NCI-H1092 (cell line): ENCODE measurements around the gene MRTFB.
A peak's percentile ranks its signal among the peaks of the same experiment; 100 is the strongest.
"Not testable (repeated sequence)": the region's sequence is repeated elsewhere in the genome, so short reads cannot be mapped to it uniquely, and the experiment has no call there.

Experiments
- DNase-seq: peaks from one replicate; lab custom pipeline; 2025; lab: John Stamatoyannopoulos, UW

Gene MRTFB, protein sequence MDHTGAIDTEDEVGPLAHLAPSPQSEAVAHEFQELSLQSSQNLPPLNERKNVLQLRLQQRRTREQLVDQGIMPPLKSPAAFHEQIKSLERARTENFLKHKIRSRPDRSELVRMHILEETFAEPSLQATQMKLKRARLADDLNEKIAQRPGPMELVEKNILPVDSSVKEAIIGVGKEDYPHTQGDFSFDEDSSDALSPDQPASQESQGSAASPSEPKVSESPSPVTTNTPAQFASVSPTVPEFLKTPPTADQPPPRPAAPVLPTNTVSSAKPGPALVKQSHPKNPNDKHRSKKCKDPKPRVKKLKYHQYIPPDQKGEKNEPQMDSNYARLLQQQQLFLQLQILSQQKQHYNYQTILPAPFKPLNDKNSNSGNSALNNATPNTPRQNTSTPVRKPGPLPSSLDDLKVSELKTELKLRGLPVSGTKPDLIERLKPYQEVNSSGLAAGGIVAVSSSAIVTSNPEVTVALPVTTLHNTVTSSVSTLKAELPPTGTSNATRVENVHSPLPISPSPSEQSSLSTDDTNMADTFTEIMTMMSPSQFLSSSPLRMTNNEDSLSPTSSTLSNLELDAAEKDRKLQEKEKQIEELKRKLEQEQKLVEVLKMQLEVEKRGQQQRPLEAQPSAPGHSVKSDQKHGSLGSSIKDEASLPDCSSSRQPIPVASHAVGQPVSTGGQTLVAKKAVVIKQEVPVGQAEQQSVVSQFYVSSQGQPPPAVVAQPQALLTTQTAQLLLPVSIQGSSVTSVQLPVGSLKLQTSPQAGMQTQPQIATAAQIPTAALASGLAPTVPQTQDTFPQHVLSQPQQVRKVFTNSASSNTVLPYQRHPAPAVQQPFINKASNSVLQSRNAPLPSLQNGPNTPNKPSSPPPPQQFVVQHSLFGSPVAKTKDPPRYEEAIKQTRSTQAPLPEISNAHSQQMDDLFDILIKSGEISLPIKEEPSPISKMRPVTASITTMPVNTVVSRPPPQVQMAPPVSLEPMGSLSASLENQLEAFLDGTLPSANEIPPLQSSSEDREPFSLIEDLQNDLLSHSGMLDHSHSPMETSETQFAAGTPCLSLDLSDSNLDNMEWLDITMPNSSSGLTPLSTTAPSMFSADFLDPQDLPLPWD

DNA sequence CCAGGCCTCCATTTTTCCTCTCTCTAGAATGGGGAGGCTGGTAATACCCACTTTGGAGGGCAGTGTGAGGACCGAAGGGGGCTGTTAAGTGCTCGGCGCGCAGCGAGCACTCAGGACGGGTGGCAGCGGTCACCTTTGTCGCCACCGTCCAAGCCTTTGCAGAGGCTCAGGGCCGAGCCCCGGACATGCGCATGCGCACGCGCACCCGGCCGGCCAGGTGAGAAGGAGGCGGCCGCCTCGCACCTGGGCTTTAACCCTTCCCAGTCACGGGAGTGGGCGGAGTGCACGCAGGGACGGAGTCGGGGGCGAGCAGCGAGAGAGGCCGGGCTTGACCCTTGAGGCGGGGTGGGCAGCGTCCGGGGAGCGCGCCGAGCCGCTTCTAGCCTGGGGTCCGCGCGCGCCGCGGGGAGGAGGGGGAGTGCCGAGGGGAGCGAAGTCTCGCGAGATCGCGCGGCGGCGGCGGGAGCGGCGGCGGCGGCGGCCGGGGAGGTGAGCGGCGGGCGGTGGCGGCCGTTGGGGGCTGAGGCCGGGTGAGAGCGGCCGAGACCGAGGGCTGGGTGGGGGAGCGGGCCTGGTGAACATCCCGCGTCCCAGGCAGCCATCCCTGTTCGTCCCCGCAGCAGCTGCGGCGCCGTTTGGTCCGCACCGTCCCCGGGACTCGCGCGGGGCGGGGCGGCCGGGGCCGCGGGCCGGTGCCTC lies at the start of gene MRTFB:
MRTFB (plus strand) TSS at position 443 of the 699 bp plus-strand sequence. CDS start 69,288 bp downstream, outside the sequence.
- DNase-seq = peak; percentile 68

- not testable (repeated sequence) for DNase-seq
Observed at GRCh38 chr16:14023526-14023925, 47.6 kb upstream of the MRTFB start.

DNA sequence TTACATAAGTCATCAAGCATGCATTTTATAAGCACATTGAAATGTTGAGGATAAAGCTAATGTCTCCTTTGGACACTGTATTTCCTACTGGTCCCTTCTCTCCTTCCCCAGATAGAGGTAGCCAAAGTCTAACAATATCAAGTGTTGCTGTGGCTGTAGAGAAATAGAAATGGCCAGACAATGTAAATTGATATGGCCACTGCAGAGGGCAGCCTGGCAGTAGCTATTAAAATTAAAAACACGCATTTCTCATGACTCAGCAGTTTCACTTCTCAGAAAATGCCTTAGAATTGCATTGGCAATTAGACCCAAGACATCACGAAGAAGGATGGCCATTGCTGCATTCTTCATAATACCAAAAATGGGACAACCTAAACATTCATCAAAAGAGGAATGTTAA lies 46.8 kb upstream of the MRTFB start:
- DNase-seq = no peak

GRCh38 chr16:14026572-14027285 lies 44.4 kb upstream of the MRTFB start:
- no peak for DNase-seq

GRCh38 chr16:14028202-14028601 lies 42.9 kb upstream of the MRTFB start:
- DNase-seq = peak; percentile 16

DNA sequence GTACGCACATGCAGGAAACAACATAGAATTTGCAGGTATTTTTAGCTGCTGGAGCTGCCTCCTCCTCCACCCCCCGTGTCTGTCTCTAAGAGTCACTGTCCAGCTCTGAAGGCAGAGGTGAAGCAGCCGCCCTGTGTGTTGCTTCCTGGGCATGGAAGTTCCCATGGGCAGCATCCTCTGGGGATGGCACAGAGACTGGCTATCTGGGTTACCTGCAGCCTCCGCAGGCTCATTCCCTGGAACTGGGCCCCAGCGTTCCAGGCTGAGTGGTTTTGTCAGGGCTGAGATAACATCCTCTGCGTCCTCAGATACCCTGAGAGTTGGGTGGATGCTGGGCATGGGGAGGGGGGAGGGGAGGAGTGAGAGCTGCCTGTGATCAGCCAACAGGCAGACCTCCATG lies 41.5 kb upstream of the MRTFB start:
- DNase-seq = no peak

GRCh38 chr16:14035092-14035491 lies 36.0 kb upstream of the MRTFB start:
- no peak for DNase-seq

GRCh38 chr16:14036889-14037288 lies 34.2 kb upstream of the MRTFB start:
- DNase-seq = no peak

DNA sequence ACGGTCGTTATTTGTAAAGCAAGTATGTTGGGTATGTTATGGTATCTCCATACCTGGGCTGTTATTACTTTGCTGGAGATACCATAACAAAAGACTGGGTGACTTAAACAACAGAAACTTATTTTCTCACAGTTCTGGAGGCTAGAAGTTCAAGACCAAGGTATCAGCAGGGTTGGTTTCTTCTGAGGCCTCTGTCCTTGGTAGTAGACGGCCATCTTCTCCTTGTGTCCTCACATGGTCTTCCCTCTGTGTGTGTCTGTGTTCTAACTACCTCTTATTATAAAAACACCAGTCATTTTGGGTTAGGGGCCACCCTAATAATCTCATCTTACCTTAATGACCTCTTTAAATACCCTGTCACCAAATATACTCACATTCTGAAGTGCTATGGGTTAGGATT lies 33.2 kb upstream of the MRTFB start:
- DNase-seq = no peak

DNA sequence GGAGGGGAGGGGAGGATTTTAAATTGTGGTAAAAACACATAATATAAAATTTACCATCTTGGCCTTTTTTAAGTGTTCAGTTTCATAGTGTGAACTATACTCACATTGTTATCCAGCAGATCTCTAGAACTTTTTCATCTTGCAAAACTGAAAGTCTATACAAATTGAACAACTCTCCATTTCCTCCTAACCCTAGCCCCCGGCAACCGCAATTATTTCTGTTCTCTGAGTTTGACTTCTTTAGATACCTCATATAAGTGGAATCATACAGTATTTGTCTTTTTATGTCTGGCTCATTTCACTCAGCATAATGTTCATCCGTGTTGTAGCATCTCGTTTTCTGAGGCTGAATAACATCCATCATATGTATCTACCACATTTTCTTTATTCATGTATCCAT lies 30.0 kb upstream of the MRTFB start:
- no peak for DNase-seq

DNA sequence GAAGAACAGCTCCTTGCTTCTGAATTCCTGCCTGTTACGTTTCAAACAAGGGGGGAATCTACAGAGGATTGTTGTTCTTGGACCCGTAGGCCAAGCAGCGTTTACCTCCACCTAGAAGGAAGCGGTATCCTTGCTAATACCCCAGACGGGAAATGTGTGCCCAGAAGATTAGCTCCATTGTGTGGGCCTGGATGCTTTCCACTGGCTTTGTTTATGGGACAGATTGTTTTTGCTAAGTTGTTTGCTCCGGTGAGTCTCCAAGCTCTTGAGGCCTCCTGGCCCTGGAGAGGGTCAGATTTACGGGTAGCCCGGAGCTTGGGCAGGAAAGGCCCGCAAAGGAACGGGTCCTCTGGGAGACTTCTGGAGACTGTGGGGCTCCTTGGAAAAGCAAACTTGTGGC lies 28.4 kb upstream of the MRTFB start:
- no peak for DNase-seq

GRCh38 chr16:14043278-14043677 lies 27.8 kb upstream of the MRTFB start:
- DNase-seq = no peak

- DNase-seq = no peak
Observed at GRCh38 chr16:14043793-14044192, 27.3 kb upstream of the MRTFB start.

- DNase-seq = not testable (repeated sequence)
Observed at GRCh38 chr16:14047121-14047859, 23.8 kb upstream of the MRTFB start.

GRCh38 chr16:14050291-14051027 lies 20.7 kb upstream of the MRTFB start:
- no peak for DNase-seq

DNA sequence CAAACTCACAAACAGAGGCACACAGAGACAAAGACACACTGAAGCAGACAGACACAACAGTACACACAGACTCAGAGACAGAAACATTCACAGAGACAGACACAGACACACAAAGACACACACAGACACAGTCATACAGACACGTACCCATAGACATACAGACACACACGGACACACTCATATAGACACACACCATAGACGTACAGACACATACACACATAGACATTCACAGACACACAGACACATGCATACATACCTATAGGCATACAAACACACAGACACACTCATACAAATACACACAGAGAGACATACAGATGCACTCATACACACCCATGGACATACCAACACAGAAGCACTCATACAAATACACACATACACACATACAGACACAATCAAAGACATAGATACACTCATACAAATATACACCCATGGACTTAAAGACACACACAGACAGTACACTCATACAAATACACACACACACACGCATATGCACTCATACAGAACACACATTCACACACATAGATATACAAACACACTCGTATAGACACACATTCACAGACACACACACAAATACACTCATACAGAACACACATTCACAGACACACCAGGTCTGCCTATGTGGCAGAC lies 19.9 kb upstream of the MRTFB start:
- no peak for DNase-seq

GRCh38 chr16:14056970-14057369 lies 14.1 kb upstream of the MRTFB start:
- DNase-seq = no peak

DNA sequence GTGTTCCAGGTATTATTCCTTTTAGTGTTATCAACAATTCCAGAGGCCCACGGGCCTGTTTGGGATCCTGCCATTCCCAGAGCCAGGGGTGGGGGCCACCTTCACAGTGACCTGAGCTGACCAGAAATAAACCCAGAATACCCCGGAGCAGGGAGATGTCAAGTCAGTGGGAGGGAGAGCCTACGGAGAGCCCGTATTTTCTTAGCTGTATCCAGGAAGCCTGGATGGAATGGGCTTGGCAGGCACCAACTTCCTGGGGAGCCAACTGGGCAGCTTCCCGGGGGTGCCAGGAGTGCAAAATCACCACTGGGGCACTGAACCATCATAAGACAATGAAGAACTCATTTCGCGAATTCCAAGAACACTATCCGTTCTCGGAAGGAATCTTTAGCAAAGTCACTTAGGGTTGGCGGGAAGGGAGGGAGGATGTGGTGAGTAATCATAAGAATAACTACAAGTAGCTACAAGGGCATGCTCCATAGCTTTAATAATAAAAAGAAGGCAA lies 13.2 kb upstream of the MRTFB start:
- DNase-seq = no peak

GRCh38 chr16:14061732-14062259 lies 9.3 kb upstream of the MRTFB start:
- DNase-seq = no peak
